Measurements from ENCODE around the gene RFX5.

- TF ChIP-seq CTCF (IDR thresholded peaks at IDR 0.05) (no peak), POLR2A (IDR thresholded peaks at IDR 0.05) (no peak)
Measured at GRCh38 chr1:151370211-151370911, 23.3 kb upstream of the RFX5 start.

Data from adrenal gland (tissue), 5 donors.